GM19397 (cell line): Measurements from ENCODE around the gene DEPDC1B.
"Not testable (repeated sequence)": the region's sequence is repeated elsewhere in the genome, so short reads cannot be mapped to it uniquely, and the experiment has no call there.

Experiments used
- ATAC-seq: cut with Tn5 transposase; IDR thresholded peaks from one replicate; pipeline ENCODE4 v1.9.1; 2021; ENCODE audit warnings: mild to moderate bottlenecking, moderate library complexity; ENCODE audit not compliant: unreplicated experiment

DEPDC1B gene

GRCh38 chr5:60649288-60649917 lies 50.6 kb downstream of the DEPDC1B start:
- ATAC-seq, result no peak

DNA sequence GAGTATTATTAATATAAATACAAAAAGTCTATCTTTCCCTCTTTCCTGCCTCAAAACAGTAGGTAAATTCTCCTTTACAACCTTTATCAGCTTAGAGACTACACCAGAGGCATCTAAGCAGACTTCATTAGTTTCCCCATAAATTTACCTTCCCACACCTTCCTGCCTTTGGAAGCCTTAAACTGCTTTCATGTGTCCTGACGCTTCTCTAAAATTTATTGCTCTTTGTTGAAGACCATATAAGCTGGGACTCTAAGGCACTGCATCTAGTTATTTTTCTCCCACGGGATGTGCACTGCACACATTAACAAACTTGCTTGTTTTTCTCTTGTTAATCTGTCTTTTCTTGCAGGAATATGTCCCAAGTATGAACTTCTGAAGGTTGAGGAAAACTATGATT lies 51.8 kb downstream of the DEPDC1B start:
- no peak for ATAC-seq

DNA sequence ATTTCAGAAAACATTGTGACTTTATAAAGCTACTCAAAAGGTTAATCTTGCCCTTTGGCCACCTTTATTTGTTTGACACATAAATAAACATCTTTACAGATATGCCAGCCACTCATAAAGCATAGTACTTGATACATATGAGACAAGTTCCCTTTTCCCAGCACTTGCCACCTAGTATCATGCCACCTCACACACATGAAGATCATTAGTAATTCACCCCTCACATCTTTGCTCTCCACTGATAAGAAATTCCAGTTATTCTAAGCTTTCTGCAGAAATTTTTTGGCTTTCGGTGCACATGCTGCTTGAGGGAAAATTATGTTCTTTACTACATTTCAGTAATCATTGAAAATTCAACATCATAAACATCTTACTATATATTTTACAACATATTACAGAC lies 59.1 kb downstream of the DEPDC1B start:
- ATAC-seq, result no peak

GRCh38 chr5:60639544-60639943 lies 60.4 kb downstream of the DEPDC1B start:
- no peak for ATAC-seq

DNA sequence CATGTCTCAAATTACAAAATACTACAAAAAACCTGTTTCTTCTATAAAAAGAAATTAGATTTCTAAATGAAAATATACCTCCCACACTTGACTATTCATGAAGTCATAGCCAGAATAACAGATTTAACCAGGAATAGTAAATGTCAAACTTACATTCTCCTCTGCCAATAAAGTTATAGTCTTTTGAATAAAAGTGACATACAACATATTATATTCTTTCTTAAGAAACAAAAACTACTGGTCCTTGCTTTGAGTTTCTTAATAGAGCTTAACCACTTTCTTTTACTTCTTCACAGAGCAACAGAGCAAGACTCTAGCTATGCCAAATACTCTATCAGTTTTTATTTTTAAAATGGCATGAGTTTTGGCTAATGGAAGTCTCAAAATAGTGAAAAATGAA lies 61.7 kb downstream of the DEPDC1B start:
- no peak for ATAC-seq

DNA sequence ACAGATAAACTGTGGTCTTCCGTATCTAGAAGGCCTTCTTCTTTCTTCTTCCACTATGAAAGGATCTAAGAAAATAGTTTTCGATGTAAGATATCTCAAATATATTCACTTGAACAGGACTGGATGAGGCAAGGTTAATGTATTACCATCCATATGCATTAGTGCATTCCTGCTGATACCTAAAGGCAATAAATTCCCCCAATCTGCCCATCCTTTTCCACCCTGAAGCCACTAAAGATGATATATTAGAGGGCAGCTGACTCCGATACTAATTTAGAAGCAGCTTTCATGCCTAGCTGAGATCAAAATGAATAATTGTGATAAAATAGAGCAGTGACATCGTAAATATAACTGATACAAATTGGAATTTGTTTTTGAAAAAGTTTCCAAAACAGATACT lies 63.3 kb downstream of the DEPDC1B start:
- ATAC-seq, result no peak

- no peak for ATAC-seq
Observed at GRCh38 chr5:60636001-60636400, 64.0 kb downstream of the DEPDC1B start.

- no peak for ATAC-seq
Observed at GRCh38 chr5:60634051-60634450, 65.9 kb downstream of the DEPDC1B start.

GRCh38 chr5:60633341-60633740 lies 66.6 kb downstream of the DEPDC1B start:
- no peak for ATAC-seq

DNA sequence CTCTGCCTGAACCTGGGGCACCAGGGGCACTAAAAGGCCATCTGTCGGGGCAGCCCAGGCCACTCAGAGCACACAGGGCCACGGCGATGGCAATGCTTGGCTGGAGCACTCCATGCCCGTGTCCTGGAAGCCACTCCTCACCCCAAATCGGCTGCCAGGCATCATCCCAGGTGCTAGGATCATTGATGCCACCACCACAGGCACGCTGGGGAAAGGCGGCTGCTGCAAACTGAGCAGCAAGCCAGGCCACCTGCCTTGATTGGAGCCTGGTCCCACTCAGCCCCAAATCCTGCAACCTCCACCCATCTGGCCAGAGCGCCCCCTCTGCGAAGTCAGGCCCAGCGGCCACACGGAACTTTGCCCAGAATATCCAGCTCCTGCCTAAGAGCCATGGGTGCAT lies 67.8 kb downstream of the DEPDC1B start:
- no peak for ATAC-seq

GRCh38 chr5:60630836-60631235 lies 69.1 kb downstream of the DEPDC1B start:
- no peak for ATAC-seq

GRCh38 chr5:60630179-60630578 lies 69.8 kb downstream of the DEPDC1B start:
- no peak for ATAC-seq

DNA sequence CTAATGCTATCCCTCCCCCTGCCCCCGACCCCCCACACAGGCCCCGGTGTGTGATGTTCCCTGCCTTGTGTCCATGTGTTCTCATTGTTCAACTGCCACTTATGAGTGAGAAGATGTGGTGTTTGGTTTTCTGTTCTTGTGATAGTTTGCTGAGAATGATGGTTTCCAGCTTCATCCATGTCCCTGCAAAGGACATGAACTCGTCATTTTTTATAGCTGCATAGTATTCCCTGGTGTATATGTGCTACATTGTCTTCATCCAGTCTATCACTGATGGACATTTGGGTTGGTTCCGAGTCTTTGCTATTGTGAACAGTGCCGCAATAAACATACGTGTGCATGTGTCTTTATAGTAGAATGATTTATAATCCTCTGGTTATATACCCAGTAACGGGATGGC lies 75.1 kb downstream of the DEPDC1B start:
- not testable (repeated sequence) for ATAC-seq

GRCh38 chr5:60620752-60621151 lies 79.2 kb downstream of the DEPDC1B start:
- ATAC-seq, result not testable (repeated sequence)

DNA sequence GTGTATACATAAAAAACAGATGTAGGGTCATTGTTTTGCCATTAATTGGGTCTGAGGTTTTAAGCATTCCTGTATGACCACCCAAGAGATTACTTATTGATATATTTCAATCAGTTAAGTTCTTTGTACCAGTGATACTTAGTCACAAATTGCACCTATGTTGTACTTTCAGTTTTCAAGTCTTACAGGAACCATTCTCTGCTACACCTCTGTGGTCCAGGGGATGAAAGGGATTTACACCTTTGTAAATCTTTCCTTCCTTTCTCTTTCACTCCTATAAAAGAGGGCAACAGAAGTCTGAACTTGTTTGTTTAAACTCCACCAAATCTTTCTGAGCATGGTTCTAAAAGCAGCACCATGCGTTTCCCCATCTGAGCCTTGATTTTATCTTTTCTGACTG lies 86.1 kb downstream of the DEPDC1B start:
- ATAC-seq, result no peak

GRCh38 chr5:60611099-60611740 lies 88.7 kb downstream of the DEPDC1B start:
- ATAC-seq, result no peak

GRCh38 chr5:60604771-60605170 lies 95.2 kb downstream of the DEPDC1B start:
- no peak for ATAC-seq

DNA sequence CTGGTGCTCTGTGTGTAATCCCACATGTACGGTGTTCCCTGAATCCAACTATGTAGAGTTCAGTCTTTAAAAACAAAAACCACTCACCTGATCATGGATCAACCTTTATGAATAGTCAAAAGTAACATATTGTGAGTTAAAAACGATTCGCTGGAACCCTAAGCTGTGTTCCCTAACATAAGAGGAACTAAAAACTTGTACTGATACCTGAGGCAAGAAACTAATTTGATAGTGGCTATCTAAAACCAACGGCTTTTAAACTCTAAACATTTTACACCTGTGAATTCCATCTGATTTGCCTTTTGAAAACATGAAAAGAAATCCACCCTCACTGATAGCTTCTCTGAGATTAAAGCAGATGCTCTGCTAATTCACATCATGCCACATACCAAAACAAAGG lies 101.5 kb downstream of the DEPDC1B start:
- ATAC-seq, result peak; percentile 48

- ATAC-seq, result peak; percentile 63
Observed at GRCh38 chr5:60597572-60598320, 102.2 kb downstream of the DEPDC1B start.

- ATAC-seq, result no peak
Observed at GRCh38 chr5:60594715-60595477, 105.1 kb downstream of the DEPDC1B start.

DNA sequence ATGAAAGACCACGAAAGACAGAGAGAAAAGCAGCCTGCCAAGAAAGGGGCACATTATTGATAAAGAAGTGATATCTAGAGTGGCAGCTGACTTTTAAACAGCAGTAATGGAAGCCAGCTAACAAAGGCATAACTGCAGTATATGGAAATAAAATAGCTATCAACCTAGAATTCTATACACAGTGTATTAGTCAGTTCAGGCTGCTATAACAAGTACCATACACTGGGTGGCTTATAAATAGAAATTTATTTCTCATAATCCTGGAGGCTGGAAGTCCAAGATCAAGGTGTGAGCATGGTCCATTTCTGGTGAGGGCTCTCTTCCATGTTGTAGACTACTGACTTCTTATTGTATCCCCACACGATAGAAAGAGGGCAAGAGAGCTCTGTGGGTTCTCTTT lies 109.8 kb downstream of the DEPDC1B start:
- no peak for ATAC-seq
